Epithelial cell of esophagus (primary cell): Measurements from ENCODE around the gene C11orf21.

Experiments used
- DNase-seq: peaks from one replicate; pipeline ENCODE4 v3.0.0; 2010; ENCODE audit warnings: low read depth
- H3K4me3 ChIP-seq: 2 replicates; pipeline ENCODE4 v1.5.1; 2011; ENCODE audit warnings: mild to moderate bottlenecking, low read length, control low read depth
- CTCF ChIP-seq: IDR thresholded peaks from 2 replicates; pipeline ENCODE4 v1.5.1; 2011; ENCODE audit warnings: low read depth, mild to moderate bottlenecking, low read length, control low read depth, inconsistent platforms; ENCODE audit not compliant: insufficient read depth; ENCODE audit errors: missing control alignments

C11orf21 gene

GRCh38 chr11:2251138-2251537, 50.6 kb downstream of the C11orf21 start:
- H3K4me3 ChIP-seq, result no peak overlapping the region
- TF ChIP-seq CTCF, result no peak
- DNase-seq, result no peak

- TF ChIP-seq CTCF, result no peak
- H3K4me3 ChIP-seq, result no peak overlapping the region
- no peak for DNase-seq
Measured at GRCh38 chr11:2250485-2250884, 51.2 kb downstream of the C11orf21 start.

GRCh38 chr11:2250041-2250440, 51.7 kb downstream of the C11orf21 start:
- no peak for DNase-seq
- no peak overlapping the region for H3K4me3 ChIP-seq
- TF ChIP-seq CTCF, result no peak

- TF ChIP-seq CTCF, result no peak
- no peak overlapping the region for H3K4me3 ChIP-seq
- DNase-seq, result no peak
Measured at GRCh38 chr11:2249189-2249916, 52.4 kb downstream of the C11orf21 start.

- no peak for TF ChIP-seq CTCF
- no peak overlapping the region for H3K4me3 ChIP-seq
- no peak for DNase-seq
Measured at GRCh38 chr11:2248762-2249161, 53.0 kb downstream of the C11orf21 start.

GRCh38 chr11:2248242-2248641, 53.5 kb downstream of the C11orf21 start:
- no peak for DNase-seq
- TF ChIP-seq CTCF, result no peak
- no peak overlapping the region for H3K4me3 ChIP-seq

GRCh38 chr11:2247496-2247895, 54.2 kb downstream of the C11orf21 start:
- DNase-seq, result no peak
- no peak overlapping the region for H3K4me3 ChIP-seq
- no peak for TF ChIP-seq CTCF
